Adipose tissue (tissue), 3 donors: ENCODE data around the gene ALAS2. TPM values are rescaled to one million over a fixed set of nuclear protein-coding genes. Genes with fewer than 3 reads are reported as not detected.
"Not testable (repeated sequence)": the region's sequence is repeated elsewhere in the genome, so short reads cannot be mapped to it uniquely, and the experiment has no call there.

ENCODE experiments used
- H3K27ac ChIP-seq: one replicate; pipeline ENCODE4 v1.5.1; 2013; ENCODE audit warnings: low read depth, low read length
- WGBS, 3 donors: extraction: QIAGEN DNeasy Blood & Tissue Kit; methylation state at CpG; one replicate each; pipeline ENCODE4 v1.1.7; 2013; 5-methylcytosine and 5-hydroxymethylcytosine counted together
- polyA plus RNA-seq, 3 donors: library from polyadenylated mRNA; stranded (reverse); fragments of 200-250 nt; gene quantifications; one replicate each; pipeline ENCODE4 v1.2.3, GENCODE V29; 2013
- donor health status: healthy with polysubstance abuse.
- donor health status: Bipolar disorder and iron deficiency.
- donor health status: healthy.

ALAS2 gene, protein sequence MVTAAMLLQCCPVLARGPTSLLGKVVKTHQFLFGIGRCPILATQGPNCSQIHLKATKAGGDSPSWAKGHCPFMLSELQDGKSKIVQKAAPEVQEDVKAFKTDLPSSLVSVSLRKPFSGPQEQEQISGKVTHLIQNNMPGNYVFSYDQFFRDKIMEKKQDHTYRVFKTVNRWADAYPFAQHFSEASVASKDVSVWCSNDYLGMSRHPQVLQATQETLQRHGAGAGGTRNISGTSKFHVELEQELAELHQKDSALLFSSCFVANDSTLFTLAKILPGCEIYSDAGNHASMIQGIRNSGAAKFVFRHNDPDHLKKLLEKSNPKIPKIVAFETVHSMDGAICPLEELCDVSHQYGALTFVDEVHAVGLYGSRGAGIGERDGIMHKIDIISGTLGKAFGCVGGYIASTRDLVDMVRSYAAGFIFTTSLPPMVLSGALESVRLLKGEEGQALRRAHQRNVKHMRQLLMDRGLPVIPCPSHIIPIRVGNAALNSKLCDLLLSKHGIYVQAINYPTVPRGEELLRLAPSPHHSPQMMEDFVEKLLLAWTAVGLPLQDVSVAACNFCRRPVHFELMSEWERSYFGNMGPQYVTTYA
- under 1 TPM in 2 of 3 donors, not detected in 1; 0.12 to 0.21 TPM for polyA plus RNA-seq

DNA sequence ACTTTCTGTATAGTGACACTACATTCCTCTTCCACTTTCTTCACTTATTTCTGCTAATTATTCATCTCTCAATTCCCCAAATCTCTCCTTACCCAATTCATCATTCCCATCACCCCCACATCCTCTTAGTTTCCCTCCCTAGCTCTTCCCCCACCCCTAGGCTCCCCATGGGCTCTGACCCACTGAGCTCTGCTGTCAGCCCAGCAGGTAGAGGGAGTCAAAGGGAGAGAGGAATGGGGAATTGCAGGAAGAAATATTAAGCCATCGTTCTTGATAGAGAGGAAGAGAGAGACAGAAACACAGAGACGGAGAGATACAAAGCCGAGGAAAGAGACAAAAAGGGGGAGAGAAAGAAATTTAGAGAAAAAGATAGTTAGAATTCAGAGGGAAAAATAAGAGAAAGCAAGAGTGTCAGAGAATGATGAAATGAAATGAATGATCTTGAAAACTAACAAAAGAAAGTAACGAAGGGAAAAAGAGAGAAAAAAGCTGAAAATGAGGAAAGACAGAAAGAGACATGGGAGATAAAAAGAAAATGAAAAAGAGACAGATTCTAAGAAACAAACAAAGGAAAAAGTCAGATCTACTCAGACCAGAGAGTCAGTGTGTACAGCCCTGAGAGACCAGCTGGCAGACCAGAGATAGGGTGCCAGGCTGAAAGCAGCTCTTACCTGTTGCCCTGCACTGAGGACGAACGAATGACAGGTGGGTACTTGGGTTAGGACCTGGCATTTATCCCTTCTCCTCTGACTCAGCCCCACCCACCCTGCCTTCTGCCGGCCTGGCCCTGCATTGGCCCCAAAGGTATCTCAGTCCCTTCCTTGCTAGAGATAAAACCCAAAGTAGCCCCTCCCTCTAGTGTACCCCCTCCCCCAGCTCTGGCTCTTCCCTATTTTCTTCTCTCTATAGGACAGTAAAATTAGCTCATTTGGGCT lies at the start of gene ALAS2:
ALAS2 (minus strand) TSS at position 707 of the 935 bp plus-strand sequence. CDS start 4,977 bp downstream, outside the sequence.
- 68 to 74% (median 71%) methylated on average over 7 of the region's 7 CpGs for WGBS, 3 donors
- H3K27ac ChIP-seq: no peak within 1 kb of the TSS

DNA sequence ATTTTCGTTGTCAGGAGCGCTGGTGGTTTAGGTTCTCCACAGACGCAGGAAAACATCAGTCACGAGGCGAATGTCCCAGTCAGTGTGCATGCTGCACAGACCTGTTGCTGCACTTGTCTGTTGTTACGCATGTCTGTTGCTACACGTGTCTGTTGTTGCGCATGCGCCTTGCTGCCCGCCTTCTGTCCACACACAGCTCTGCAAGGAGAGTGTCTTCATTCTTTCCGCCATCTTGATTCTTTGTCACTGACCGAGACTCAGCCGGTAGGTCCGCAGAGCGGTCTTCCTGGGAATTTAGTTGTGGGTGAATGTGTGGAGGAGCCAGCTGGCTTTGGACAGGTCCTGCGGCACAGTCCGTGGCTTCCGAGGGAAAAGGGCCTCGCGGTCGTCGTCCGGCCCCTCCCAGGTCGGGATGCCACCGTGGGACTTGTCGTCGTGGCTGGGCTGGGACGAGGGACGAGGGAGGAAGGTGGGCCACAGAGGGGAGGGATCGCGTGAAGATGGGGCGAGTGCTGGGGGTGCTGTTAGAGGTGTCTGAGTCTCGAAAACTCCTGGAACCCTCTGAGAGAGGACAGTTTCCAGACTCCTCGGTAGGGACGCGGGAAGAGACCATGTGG lies 44.2 kb upstream of the ALAS2 start, which contains the start of gene PAGE2B:
PAGE2B (plus strand) TSS at position 180 of the 617 bp plus-strand sequence. CDS start 1,012 bp downstream, outside the sequence.
- 82 to 95% (median 93%) methylated on average over 26 to 36 of the region's 36 CpGs for WGBS, 3 donors

DNA sequence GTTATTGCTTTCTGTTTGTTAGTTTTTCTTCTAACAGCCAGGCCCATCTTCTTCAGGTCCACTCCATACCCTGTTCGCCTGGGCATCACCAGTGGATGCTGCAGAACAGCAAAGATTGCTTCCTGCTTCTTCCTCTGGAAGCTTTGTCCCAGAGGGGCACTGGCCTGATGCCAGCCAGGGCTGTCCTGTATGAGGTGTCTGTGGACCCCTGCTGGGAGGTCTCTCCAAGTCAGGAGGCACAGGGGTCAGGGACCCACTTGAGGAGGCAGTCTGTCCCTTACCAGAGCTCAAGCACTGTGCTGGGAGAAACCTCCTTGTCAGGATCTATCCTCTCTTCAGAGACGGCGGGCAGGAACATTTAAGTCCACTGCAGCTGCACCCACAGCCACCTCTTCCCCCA lies 41.5 kb upstream of the ALAS2 start:
- 59 to 91% (median 80%) methylated on average over 2 to 3 of the region's 3 CpGs for WGBS, 3 donors
- H3K27ac ChIP-seq: no peak overlapping the region

More for the DNA sequence above, 44.2 kb upstream of the ALAS2 start, which contains the start of gene PAGE2B:
- no peak within 1 kb of the TSS for H3K27ac ChIP-seq

DNA sequence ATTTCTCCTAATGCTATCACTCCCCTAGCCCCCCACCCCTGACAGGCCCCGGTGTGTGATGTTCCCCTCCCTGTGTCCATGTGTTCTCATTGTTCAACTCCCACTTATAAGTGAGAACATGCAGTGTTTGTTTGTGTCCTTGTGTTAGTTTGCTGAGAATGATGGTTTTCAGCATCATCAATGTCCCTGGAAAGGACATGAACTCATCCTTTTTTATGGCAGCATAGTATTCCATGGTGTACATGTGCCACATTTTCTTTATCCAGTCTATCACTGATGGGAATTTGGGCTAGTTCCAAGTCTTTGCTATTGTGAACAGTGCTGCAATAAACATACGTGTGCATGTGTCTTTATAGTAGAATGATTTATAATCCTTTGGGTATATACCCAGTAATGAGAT lies 36.4 kb upstream of the ALAS2 start:
- WGBS, 3 donors: 83 to 88% (median 84%) methylated on average over 2 of the region's 2 CpGs
- H3K27ac ChIP-seq: not testable (repeated sequence)

DNA sequence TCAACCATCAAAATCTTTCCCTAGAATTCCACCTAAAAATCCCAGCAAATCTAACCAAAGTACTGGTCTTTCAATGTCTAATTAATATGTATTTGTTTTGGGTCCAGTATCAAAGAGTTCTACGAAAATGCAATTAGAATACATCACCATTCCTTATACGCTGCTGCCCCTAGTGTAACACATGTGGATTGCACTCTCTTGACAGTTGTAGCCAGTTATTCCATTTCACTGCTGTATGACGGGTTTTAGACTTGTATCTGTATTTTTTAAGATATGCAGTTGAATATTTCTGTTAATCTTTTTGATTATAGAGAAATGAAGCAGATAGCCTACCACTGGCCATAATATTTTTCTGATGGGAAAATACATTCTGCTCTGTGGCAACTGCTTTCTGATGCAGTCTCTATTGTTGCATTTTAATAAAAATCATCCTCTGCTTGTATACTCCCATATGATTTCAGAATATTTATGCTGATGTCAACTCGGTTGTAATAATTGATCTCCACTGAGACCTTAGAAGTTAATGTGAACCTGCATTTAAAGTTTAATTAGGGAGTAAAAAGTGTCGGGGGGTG lies 27.0 kb upstream of the ALAS2 start:
- 20 to 22% (median 20%) methylated on average over 5 of the region's 5 CpGs for WGBS, 3 donors

DNA sequence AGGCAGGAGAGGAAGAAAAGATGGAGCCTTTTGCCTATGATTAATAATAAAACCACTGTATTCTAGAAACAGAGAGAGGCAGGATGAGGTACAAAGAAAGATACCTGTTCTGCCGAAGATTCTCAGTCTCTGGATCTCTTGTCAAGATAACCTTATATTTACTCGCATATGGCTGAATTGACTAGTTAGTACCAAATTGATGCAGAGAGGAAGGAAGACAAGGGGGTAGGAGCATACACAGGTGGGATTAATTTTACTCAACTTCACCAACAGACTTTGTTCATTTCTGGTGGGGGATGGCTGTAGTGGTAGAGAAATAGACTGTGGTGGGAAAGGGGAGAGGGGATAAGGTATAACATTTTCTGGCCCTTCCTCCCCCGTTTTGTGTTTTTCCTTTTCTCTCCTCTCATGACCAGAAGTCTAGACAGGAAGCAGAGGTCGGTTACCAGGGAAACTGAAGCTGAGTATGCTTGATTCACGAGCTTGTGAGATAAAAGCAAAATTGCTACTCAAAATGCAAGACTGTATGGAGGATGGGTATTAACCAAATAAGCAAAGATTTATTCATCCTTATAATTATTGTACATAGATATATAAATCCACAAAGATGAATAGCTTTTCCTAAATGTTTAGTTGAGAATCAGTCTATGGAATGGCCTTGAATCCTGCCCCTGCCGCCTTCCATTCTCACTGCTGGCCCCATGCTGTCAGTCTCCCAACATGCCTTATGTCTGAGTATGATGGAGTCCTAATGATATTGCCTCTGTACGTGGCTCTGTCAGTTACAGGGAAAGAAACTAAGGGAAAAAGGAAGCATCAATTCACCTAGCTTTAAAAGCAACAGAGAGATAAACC lies 26.3 kb upstream of the ALAS2 start:
- H3K27ac ChIP-seq: no peak overlapping the region
- WGBS, 3 donors: 14 to 41% (median 15%) methylated on average over 7 of the region's 7 CpGs

More for the DNA sequence above, 27.0 kb upstream of the ALAS2 start:
- H3K27ac ChIP-seq: no peak overlapping the region

DNA sequence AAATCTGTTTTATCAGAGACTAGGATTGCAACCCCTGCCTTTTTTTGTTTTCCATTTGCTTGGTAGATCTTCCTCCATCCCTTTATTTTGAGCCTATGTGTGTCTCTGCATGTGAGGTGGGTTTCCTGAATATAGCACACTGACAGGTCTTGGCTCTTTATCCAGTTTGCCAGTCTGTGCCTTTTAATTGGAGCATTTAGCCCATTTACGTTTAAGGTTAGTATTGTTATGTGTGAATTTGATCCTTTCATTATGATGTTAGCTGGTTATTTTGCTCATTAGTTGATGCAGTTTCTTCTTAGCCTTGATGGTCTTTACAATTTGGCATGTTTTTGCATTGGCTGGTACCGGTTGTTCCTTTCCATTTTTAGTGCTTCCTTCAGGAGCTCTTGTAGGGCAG lies 19.8 kb upstream of the ALAS2 start:
- 79 to 83% (median 80%) methylated on average over 2 of the region's 2 CpGs for WGBS, 3 donors
- H3K27ac ChIP-seq: not testable (repeated sequence)

DNA sequence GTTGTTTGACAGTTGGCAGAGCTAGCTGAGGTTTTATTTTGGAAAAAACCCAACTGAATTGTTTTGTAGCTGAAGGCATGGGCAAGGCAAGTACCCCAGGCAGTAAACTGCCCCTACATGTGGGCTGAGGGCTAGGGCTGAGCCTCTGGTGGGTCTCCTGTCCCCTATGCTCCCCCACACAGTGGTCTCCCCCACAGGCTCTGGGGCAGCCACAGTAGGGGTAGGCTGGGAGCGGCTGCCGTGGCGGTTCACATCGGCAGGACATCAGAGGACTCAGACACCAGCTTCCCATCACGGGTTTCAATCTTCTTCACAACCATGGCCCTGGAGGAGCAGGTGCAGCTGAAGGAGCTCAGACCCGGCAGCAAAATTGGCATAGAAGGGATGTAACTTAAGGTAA lies 10.7 kb upstream of the ALAS2 start:
- WGBS, 3 donors: 88 to 100% (median 96%) methylated on average over 1 to 6 of the region's 6 CpGs
- H3K27ac ChIP-seq: no peak overlapping the region

DNA sequence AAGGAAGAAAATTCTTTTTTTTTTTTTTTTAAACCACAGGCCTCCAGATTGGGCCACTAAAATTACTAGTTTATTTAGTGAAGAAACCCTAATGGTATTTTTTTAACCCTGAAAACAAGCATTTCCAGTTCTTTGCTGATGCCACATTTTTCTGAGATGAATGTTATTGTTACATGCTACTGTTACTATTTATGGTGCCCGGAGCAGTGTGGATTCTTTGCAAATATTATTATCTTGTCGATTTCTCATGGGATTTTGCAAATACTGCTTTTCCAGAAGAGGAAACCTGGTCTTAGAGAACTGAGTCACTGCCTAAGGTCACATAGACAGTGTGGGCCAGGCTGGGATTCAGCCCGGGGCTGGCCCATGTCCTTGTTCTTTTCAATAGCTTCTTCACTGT lies 8.7 kb upstream of the ALAS2 start:
- 69 to 80% (median 78%) methylated on average over 3 of the region's 3 CpGs for WGBS, 3 donors
- no peak overlapping the region for H3K27ac ChIP-seq

DNA sequence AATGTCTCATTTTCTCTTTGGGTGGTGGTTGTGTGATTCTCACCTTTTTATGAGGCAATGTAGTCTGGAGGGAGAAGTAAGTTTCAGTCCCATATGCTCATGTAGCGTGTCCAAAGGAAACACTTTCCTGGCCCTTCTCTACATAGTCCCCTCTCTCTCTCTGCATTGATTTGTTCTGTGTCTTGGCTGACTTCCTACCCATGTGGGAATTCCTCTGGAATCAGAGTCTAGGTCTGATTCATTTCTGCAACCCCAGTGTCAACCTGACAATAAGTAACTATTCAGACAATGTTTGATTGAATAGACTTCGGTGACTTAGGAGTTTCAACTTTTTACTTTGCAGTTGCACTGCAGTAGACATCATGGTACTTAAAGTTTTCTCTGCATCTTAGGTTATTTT lies 2.7 kb upstream of the ALAS2 start:
- no peak overlapping the region for H3K27ac ChIP-seq
- WGBS, 3 donors: 37 to 78% (median 68%) methylated on average over 2 of the region's 2 CpGs

DNA sequence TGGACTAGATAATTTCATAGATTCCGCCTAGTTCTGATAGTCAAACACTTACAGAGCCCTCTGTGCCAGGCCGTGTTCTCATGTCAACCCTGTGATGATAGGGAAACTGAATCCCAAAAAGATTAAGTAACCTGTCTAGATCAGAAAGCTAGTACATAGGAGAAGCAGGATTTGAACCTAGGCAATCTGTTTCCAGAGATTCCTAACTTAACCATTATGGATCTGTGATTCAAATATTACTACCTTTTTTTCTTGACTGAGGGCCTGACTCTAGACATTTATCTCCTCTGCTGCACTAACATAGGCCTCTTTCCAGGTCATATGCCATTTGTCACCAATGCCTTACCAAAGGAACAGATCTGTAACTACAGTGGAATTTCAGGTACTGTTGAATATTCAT lies 1.5 kb downstream of the ALAS2 start:
- no peak overlapping the region for H3K27ac ChIP-seq
- 63 to 83% (median 65%) methylated on average over 2 of the region's 2 CpGs for WGBS, 3 donors

DNA sequence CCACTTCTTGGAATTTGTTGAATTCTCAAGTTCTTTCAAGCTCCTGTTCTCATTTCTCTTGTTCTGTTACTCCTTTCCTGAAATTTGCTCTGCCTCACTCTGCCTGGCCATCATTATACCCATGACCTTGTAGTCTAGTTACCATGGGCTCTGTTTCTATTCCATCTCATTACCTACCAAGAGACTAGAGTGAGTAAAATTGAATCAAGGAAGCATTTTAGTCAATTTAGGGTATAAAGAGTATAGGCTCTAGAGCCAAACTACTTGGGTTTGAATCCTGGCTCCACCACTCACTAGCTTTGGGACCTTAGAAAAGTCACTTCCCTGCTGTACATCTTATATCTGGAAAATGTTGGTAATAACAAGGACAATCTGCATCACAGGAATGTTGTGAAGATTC lies 2.2 kb downstream of the ALAS2 start:
- H3K27ac ChIP-seq: no peak overlapping the region

DNA sequence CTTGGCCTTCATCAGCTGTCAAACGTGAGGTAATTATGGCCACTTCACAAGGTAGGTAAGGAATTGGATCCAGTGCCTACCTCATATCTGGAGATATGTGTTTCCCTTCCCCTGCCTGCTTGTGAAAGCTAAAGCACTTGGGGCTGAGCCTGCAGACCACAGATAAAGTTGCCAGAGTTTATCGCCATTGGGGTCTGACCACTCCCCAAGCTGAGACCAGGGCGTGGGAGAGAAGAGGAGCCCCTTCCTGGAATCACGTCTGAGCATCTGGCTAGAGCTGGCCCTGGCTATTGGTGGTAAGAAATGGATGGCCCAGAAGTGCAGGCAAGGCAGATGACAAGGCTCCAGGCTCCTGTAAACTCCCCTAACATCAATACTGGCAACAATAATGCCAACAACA lies 2.7 kb downstream of the ALAS2 start:
- H3K27ac ChIP-seq: no peak overlapping the region
- 53 to 85% (median 76%) methylated on average over 4 of the region's 4 CpGs for WGBS, 3 donors

DNA sequence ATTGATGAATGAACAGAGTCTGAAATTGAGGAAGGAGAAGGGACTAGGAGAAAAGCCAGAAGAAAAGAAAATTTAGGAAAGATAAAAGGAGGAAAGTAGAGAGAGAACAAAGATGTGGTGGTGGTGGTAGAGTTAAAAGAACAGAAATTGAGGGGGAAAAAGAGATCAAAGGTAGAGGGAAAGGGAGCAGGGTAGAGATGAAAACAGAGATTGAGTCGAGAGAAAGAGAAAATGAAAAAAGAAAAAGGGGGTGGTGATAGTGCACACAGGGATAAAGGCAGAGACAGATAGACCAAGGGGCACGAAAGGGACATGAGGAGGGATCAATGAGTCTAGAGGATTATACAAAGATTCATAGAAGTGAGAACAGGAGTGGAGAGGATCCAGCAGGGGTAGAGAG lies 3.9 kb downstream of the ALAS2 start:
- 43 to 85% (median 63%) methylated on average over 2 of the region's 2 CpGs for WGBS, 3 donors

DNA sequence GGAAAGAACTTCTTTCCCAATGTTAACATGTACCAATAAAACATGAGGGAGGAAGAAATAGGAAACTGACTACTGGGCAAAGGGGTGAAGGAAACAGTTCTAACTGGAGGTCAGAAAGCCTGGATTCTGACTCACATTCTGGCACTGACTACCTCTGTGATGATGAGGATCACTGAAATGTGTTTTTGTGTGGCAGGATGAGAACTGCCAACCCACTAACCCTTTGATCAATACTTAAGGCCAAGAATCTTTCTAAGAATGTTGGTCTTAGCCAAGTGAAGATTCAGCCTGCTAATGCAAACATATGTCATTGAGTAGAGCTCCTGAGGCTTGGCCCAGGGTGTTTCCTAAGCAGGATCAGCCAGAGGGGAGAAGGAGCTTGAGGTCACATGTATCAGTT lies 4.6 kb downstream of the ALAS2 start:
- no peak overlapping the region for H3K27ac ChIP-seq

More for the DNA sequence above, 3.9 kb downstream of the ALAS2 start:
- no peak overlapping the region for H3K27ac ChIP-seq

DNA sequence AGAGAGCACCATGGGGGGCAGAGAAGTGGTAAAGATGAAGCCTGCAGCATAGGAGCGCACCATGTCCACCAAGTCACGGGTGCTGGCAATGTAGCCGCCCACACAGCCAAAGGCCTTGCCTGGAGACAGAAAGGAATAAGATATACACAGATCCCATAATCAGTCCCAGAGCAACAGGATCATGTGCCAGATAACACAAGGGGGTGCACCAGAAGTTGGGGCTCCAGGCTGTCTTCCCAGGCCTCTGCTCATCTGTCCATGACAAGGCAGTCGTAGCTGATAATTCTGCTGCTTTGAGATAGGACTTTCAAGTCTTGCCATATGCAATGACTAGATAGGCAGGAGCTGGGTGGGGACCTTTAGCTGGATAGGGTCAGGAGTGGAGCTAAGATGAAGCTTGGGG lies 15.9 kb downstream of the ALAS2 start:
- 93 to 100% (median 99%) methylated on average over 4 of the region's 4 CpGs for WGBS, 3 donors

DNA sequence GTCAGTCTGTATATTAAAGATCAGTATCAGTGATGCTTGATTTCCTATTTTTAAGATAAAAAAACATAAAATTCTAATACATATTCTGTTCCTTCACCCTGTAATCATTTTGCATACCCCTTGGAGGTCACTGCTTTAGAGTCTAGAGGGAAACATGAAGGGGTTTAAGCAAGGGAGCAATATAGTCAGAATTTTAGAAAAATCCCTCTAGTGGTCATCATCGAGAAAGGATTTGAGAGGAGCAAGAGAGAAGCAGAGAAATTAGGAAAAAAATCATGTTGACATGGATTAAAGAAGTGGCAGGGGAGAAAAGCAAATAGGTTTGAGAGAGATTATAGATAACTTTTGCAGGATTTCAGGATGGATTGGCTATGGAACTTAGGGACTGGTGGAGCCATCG lies 19.5 kb downstream of the ALAS2 start:
- no peak overlapping the region for H3K27ac ChIP-seq
- 30 to 45% (median 32%) methylated on average over 2 of the region's 2 CpGs for WGBS, 3 donors

More for the DNA sequence above, 15.9 kb downstream of the ALAS2 start:
- H3K27ac ChIP-seq: no peak overlapping the region
